ENCODE data around the gene LRRC71. TPM values are rescaled to one million over a fixed set of nuclear protein-coding genes. Genes with fewer than 3 reads are reported as not detected.

The LRRC71 gene
- total and polyA plus RNA-seq, 7 donors, result 0.07 TPM; not detected in 6

DNA sequence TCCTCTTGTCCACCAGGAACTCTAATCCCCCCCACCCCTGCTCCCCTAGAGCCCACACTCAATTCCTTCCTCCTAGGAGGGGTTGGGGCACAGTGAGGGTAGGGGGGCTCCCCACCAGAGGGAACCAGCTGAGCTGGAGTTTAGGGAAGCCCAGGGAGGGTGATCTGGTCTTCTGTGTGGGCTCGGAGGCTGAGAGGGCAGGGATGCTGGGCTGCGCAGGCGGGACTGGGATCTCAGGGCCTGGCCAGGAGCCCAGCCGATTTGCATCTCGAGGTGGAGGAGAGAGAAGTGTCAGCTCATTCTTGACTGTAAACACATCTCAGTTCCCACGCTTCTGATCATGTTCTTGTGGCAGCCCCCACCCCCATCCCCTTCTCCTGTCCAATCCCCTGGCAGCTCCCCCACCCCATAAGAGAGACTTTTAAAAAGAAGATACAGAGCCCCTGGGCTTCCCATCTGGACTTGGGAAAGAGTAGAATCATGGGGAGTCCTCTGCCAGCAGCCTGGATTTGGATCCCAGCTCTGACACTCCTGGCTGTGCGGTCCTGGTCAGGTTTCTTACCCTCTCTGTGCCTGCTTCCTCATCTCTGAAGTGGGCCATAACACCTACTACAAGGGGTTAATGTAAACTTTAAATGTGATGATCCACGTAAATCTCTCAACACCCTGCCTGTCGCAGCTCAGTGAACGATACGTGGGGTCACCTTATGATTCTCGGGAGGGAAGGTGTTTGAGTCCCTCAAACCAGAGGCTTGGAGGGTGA is 20.3 kb upstream of the LRRC71 start:
- TF ChIP-seq POLR2AphosphoS5 (IDR thresholded peaks at IDR 0.05), result no peak
- no peak for TF ChIP-seq EP300 (IDR thresholded peaks at IDR 0.05)
- TF ChIP-seq POLR2A (IDR thresholded peaks at IDR 0.05), result no peak
- TF ChIP-seq CTCF (IDR thresholded peaks at IDR 0.05), result no peak
- H3K36me3 ChIP-seq, result no peaks in the 10 kb centered on the region
- intact Hi-C loops (cut with DNase I), result loop anchor here (10.0 kb wide), 1 partner anchor 195 kb away; the partner anchor contains the start of gene CRABP2
- peaks cover 0 to 24% (median 0%) of the 10 kb centered on the region in 4 donors for H3K4me1 ChIP-seq
- WGBS, 2 donors, result 52 to 66% methylated on average over 12 of the region's 12 CpGs
- H3K27me3 ChIP-seq, result peaks cover 0 to 13% (median under 1%) of the 10 kb centered on the region in 3 donors
- no peak overlapping the region for H3K27ac ChIP-seq
- no peak for DNase-seq
- H3K4me3 ChIP-seq, result no peak overlapping the region
- H3K9me3 ChIP-seq, result no peaks in the 10 kb centered on the region

- H3K4me1 ChIP-seq, result peaks cover 0 to 24% (median 0%) of the 10 kb centered on the region in 4 donors
- H3K27me3 ChIP-seq, result peaks cover 0 to 10% (median 0%) of the 10 kb centered on the region in 3 donors
- no peak overlapping the region for H3K27ac ChIP-seq
Observed at GRCh38 chr1:156900896-156901589, 19.4 kb upstream of the LRRC71 start.

DNA sequence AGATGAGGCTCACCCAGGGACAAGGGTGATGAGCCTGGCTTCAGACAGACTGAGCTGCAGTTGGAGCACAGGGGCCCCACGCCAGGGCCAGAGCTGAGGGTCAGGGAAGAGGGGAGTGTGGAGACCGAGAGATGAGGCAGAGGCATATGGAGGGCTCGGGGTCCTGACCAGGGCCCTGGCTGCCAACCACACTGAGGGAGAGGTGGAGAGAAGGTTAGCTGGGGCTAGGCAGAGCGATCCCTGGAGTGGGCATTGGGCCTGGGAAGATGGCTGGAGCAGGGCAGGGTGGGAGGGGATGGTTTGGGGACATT is 18.9 kb upstream of the LRRC71 start:
- no peak for DNase-seq
- intact Hi-C loops (cut with DNase I), result no loop called here
- Histone ChIP-seq H3K36me3 (no peaks in the 10 kb centered on the region), H3K9me3 (no peaks in the 10 kb centered on the region), H3K4me3 (no peak overlapping the region), H3K27me3 (peaks cover 0 to 10% (median 0%) of the 10 kb centered on the region in 3 donors), H3K4me1 (peaks cover 0 to 21% (median 0%) of the 10 kb centered on the region in 4 donors), H3K27ac (no peak overlapping the region)
- 84 to 89% methylated on average over 4 of the region's 4 CpGs for WGBS, 2 donors
- TF ChIP-seq EP300 (IDR thresholded peaks at IDR 0.05), result no peak
- TF ChIP-seq CTCF (IDR thresholded peaks at IDR 0.05), result no peak
- TF ChIP-seq POLR2AphosphoS5 (IDR thresholded peaks at IDR 0.05), result no peak
- no peak for TF ChIP-seq POLR2A (IDR thresholded peaks at IDR 0.05)

More at GRCh38 chr1:156900896-156901589, 19.4 kb upstream of the LRRC71 start:
- TF ChIP-seq POLR2AphosphoS5 (IDR thresholded peaks at IDR 0.05), result no peak
- no peak for TF ChIP-seq POLR2A (IDR thresholded peaks at IDR 0.05)
- TF ChIP-seq CTCF (IDR thresholded peaks at IDR 0.05), result no peak
- no peak for TF ChIP-seq EP300 (IDR thresholded peaks at IDR 0.05)
- 61 to 71% methylated on average over 6 of the region's 6 CpGs for WGBS, 2 donors
- no peaks in the 10 kb centered on the region for H3K36me3 ChIP-seq
- DNase-seq, result no peak
- no peaks in the 10 kb centered on the region for H3K9me3 ChIP-seq
- no peak overlapping the region for H3K4me3 ChIP-seq
- intact Hi-C loops (cut with DNase I), result no loop called here

DNA sequence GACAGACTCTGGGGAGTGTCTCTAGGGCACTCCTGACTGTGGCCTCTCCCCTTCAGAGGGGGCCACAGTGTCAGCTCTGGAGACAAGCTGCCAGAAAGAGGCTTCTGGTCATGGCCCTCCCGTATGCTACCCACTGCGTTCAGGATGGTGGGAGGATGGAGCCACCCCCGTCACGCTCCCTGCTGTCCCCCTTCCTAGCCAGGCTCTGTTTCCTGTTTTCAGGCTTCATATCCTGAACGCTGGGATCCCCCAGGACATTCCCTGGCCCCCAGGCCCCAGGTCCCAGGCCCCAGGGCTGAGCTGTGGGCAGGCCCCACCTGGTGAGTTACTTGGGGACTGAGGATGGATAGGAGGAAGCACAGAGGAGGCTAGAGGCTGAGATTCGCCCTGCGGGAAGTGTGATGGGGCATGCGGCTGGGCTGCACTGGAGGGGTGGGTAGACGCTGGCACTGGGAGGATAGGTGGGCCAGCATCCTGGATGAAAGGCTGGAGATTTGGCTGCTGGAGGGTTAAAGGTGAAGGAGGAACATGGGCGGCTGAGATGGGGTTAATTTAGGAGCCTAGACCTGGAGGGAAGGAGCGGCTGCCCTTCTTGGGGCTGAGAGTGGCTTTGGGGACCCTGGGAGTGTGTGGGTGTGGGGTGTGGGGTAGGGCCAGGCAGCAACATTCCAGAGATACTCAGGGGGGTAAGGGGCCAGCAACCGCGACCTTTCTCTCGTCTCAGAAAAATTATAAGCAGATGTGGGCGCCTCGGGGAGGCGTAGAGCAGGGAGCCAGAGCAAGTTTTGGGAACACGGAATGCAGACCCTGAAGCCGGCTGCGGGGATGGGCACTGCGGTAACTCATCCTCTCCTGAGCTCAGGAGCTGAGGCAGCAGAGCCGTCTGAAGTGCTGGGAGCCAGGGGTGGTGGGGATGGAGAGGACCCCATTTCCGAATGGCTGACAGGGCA is 18.2 kb upstream of the LRRC71 start:
- peak overlapping the region in 1 of 4 donors; percentile 20 for H3K27ac ChIP-seq
- no peaks in the 10 kb centered on the region for H3K9me3 ChIP-seq
- H3K36me3 ChIP-seq, result no peaks in the 10 kb centered on the region
- peaks cover 0 to 14% (median 0%) of the 10 kb centered on the region in 4 donors for H3K4me1 ChIP-seq
- no peak for DNase-seq
- intact Hi-C loops (cut with DNase I), result no loop called here
- peaks cover 0 to 10% (median 0%) of the 10 kb centered on the region in 3 donors for H3K27me3 ChIP-seq
- H3K4me3 ChIP-seq, result no peak overlapping the region
- TF ChIP-seq CTCF (IDR thresholded peaks at IDR 0.05) (no peak), EP300 (IDR thresholded peaks at IDR 0.05) (no peak), POLR2A (IDR thresholded peaks at IDR 0.05) (no peak), POLR2AphosphoS5 (IDR thresholded peaks at IDR 0.05) (no peak)
- 67 to 75% methylated on average over 22 to 23 of the region's 23 CpGs for WGBS, 2 donors
